BJ (cell line): ENCODE data around the gene BCO1. TPM values are rescaled to one million over a fixed set of nuclear protein-coding genes. Genes with fewer than 3 reads are reported as not detected.

ENCODE experiments used
- CTCF ChIA-PET: fragments of 350-600 bp; formaldehyde crosslinking; extraction: SDS; loops from one replicate; lab custom pipeline; 2021; ENCODE audit warnings: antibody characterized with exemption, inconsistent platforms; lab: Yijun Ruan, JAX
- POLR2A ChIA-PET: fragments of 300-600 bp; sonication (Branson Sonifier 250); formaldehyde crosslinking; extraction: SDS; loops from one replicate; lab custom pipeline; 2021; ENCODE audit warnings: antibody characterized with exemption; lab: Charles Lee
- DNase-seq: peaks from one replicate; pipeline ENCODE4 v3.0.0-alpha.2; 2011; ENCODE audit warnings: low read depth
- H3K27me3 ChIP-seq: 2 replicates; pipeline ENCODE4 v1.6.0; 2011; ENCODE audit warnings: low read length; ENCODE audit not compliant: control insufficient read depth, insufficient read depth
- H3K36me3 ChIP-seq: 2 replicates; pipeline ENCODE4 v1.5.1; 2011; ENCODE audit warnings: low read length; ENCODE audit not compliant: control insufficient read depth, insufficient read depth
- H3K4me3 ChIP-seq: 2 replicates; pipeline ENCODE4 v1.5.1; 2011; ENCODE audit warnings: low read depth, mild to moderate bottlenecking, control low read depth, low read length
- CTCF ChIP-seq: IDR thresholded peaks from 2 replicates; pipeline ENCODE4 v1.5.1; 2011; ENCODE audit warnings: low read depth, mild to moderate bottlenecking, control low read depth, inconsistent platforms, low read length, moderate library complexity; ENCODE audit not compliant: insufficient read depth
- polyA plus RNA-seq: library from polyadenylated mRNA; depleted of rRNA; stranded (reverse); fragments of >200 nt; gene quantifications from 2 replicates; pipeline ENCODE4 v1.2.3, GENCODE V29; 2011

BCO1 gene
- polyA plus RNA-seq, 1 experiment: not detected

GRCh38 chr16:81296631-81297030 lies 58.1 kb downstream of the BCO1 start:
- Histone ChIP-seq H3K4me3 (no peak overlapping the region), H3K36me3 (no peaks in the 10 kb centered on the region), H3K27me3 (peaks cover 1% of the 10 kb centered on the region; the same call in 1 of the 2 replicates)
- POLR2A ChIA-PET: no interaction called here
- no peak for TF ChIP-seq CTCF
- CTCF ChIA-PET: interaction anchor here (1.2 kb wide), 1 partner anchor 16 kb away, joined by 3 read pairs; no protein-coding TSS in a partner anchor
- no peak for DNase-seq

GRCh38 chr16:81307770-81308169 lies 69.3 kb downstream of the BCO1 start:
- Histone ChIP-seq H3K4me3 (no peak overlapping the region), H3K27me3 (no peaks in the 10 kb centered on the region), H3K36me3 (peaks cover 3% of the 10 kb centered on the region; the same call in 1 of the 2 replicates)
- ChIA-PET POLR2A (no interaction called here), CTCF (interaction anchor here (0.8 kb wide), 1 partner anchor 107 kb away, joined by 4 read pairs; no protein-coding TSS in a partner anchor)
- no peak for DNase-seq
- no peak for TF ChIP-seq CTCF

- DNase-seq: no peak
- no peak overlapping the region for H3K4me3 ChIP-seq
- CTCF ChIA-PET: interaction anchor here (1.7 kb wide), 1 partner anchor 10 kb away, joined by 5 read pairs; no protein-coding TSS in a partner anchor
- no peaks in the 10 kb centered on the region for H3K27me3 ChIP-seq
- H3K36me3 ChIP-seq: peaks cover 3% of the 10 kb centered on the region; the same call in 1 of the 2 replicates
- TF ChIP-seq CTCF: no peak
- POLR2A ChIA-PET: no interaction called here
These were observed 71.7 kb downstream of the BCO1 start for GRCh38 chr16:81310045-81310644.

- CTCF ChIA-PET: interaction anchor here (0.9 to 1.5 kb wide), 3 partner anchors 13 to 50 kb away, joined by 3 to 4 read pairs (median 4); no protein-coding TSS in a partner anchor
- no peak for TF ChIP-seq CTCF
- H3K27me3 ChIP-seq: no peaks in the 10 kb centered on the region
- DNase-seq: no peak
- H3K36me3 ChIP-seq: peaks cover 3% of the 10 kb centered on the region; the same call in 1 of the 2 replicates
- POLR2A ChIA-PET: no interaction called here
- H3K4me3 ChIP-seq: no peak overlapping the region
These were observed 73.3 kb downstream of the BCO1 start for GRCh38 chr16:81311762-81312161.

GRCh38 chr16:81313701-81314602 lies 75.5 kb downstream of the BCO1 start:
- DNase-seq: no peak
- Histone ChIP-seq H3K27me3 (no peaks in the 10 kb centered on the region), H3K4me3 (peak overlapping the region; percentile 77), H3K36me3 (0 out of 2 replicates have a peak, but pooled peaks cover 3% of the 10 kb centered on the region)
- TF ChIP-seq CTCF: no peak
- ChIA-PET CTCF (interaction anchor here (0.6 to 1.4 kb wide), 5 partner anchors 52 to 416 kb away, joined by 3 to 5 read pairs (median 3); no protein-coding TSS in a partner anchor), POLR2A (interaction anchor here (0.7 kb wide), 1 partner anchor 133 kb away, joined by 3 read pairs; no protein-coding TSS in a partner anchor)
